Measurements from ENCODE around the gene ARIH2. TPM values are rescaled to one million over a fixed set of nuclear protein-coding genes. Genes with fewer than 3 reads are reported as not detected.

Gene ARIH2
- polyA plus RNA-seq, 1 donor from 2014 or later = 153 TPM

GRCh38 chr3:48952510-48953118 is 34.0 kb downstream of the ARIH2 start:
- Histone ChIP-seq H3K9me3 (ENCODE audit: low read length) (no peaks in the 10 kb centered on the region), H3K27ac (ENCODE audit: low read length) (no peak overlapping the region), H3K79me2 (replicated peaks; ENCODE audit: insufficient read depth, low read length) (no peaks in the 10 kb centered on the region), H4K20me1 (ENCODE audit: insufficient read depth) (no peaks in the 10 kb centered on the region), H2AFZ (ENCODE audit: low read depth, low read length) (no peak overlapping the region), H3K9ac (ENCODE audit: low read length) (no peak overlapping the region), H3K4me2 (ENCODE audit: low read length) (no peak overlapping the region), H3K36me3 (ENCODE audit: insufficient read depth, low read length) (no peaks in the 10 kb centered on the region), H3K9me2 (ENCODE audit: insufficient read depth, low read length) (no peaks in the 10 kb centered on the region), H3K4me3 (ENCODE audit: low read length) (no peak overlapping the region), H3K27me3 (ENCODE audit: insufficient read depth, low read depth, low read length) (no peaks in the 10 kb centered on the region), H3F3A (ENCODE audit: insufficient read depth, low read length, poor library complexity, severe bottlenecking) (no peaks in the 10 kb centered on the region)
- TF ChIP-seq REST (IDR thresholded peaks at IDR 0.05; ENCODE audit: borderline replicate concordance) = no peak
- TF ChIP-seq CTCF (IDR thresholded peaks at IDR 0.05; ENCODE audit: poor library complexity, severe bottlenecking) = peak; percentile 55
- peak; percentile 60 for TF ChIP-seq RAD21 (conservative IDR thresholded peaks at IDR 0.05)
- no peak for TF ChIP-seq EZH2 (IDR thresholded peaks at IDR 0.05; ENCODE audit: borderline replicate concordance, insufficient read depth, low read length, poor library complexity, severe bottlenecking)
- TF ChIP-seq MXI1 (conservative IDR thresholded peaks at IDR 0.05; ENCODE audit: poor library complexity, severe bottlenecking) = no peak
- peak; percentile 36 for TF ChIP-seq SMC3 (conservative IDR thresholded peaks at IDR 0.05; ENCODE audit: poor library complexity)

GRCh38 chr3:48957006-48957705 is 38.5 kb downstream of the ARIH2 start:
- no peak overlapping the region for H3K9ac ChIP-seq (ENCODE audit: low read length)
- no peak overlapping the region for H3K4me3 ChIP-seq (ENCODE audit: low read length)
- H3K27ac ChIP-seq (ENCODE audit: low read length) = no peak overlapping the region
- no peaks in the 10 kb centered on the region for H3K36me3 ChIP-seq (ENCODE audit: insufficient read depth, low read length)
- TF ChIP-seq CTCF (IDR thresholded peaks at IDR 0.05; ENCODE audit: poor library complexity, severe bottlenecking) = no peak
- no peak for TF ChIP-seq RAD21 (conservative IDR thresholded peaks at IDR 0.05)
- no peak for TF ChIP-seq SMC3 (conservative IDR thresholded peaks at IDR 0.05; ENCODE audit: poor library complexity)
- TF ChIP-seq EZH2 (IDR thresholded peaks at IDR 0.05; ENCODE audit: borderline replicate concordance, insufficient read depth, low read length, poor library complexity, severe bottlenecking) = no peak
- H3K79me2 ChIP-seq (replicated peaks; ENCODE audit: insufficient read depth, low read length) = no peaks in the 10 kb centered on the region
- H2AFZ ChIP-seq (ENCODE audit: low read depth, low read length) = no peak overlapping the region
- H3K4me2 ChIP-seq (ENCODE audit: low read length) = no peak overlapping the region
- H3K9me3 ChIP-seq (ENCODE audit: low read length) = no peaks in the 10 kb centered on the region
- H3K27me3 ChIP-seq (ENCODE audit: insufficient read depth, low read depth, low read length) = no peaks in the 10 kb centered on the region
- no peaks in the 10 kb centered on the region for H3F3A ChIP-seq (ENCODE audit: insufficient read depth, low read length, poor library complexity, severe bottlenecking)
- H3K9me2 ChIP-seq (ENCODE audit: insufficient read depth, low read length) = no peaks in the 10 kb centered on the region
- H4K20me1 ChIP-seq (ENCODE audit: insufficient read depth) = no peaks in the 10 kb centered on the region
